Urothelium cell line (cell line): Measurements from ENCODE around the gene PRKAG3.

Experiments used
- DNase-seq: peaks from one replicate; pipeline ENCODE4 v3.0.0; 2011; ENCODE audit warnings: low spot score, mixed read lengths
- FAIRE-seq: peaks from 2 replicates; lab custom pipeline; 2011; peaks lifted over from hg19 to GRCh38; lab: Jason Lieb, UNC

PRKAG3 gene

GRCh38 chr2:218831378-218831990 is at the start of gene PRKAG3:
PRKAG3 (minus strand) TSS chr2:218831803.
- DNase-seq: no peak
- FAIRE-seq: peak; percentile 76

GRCh38 chr2:218880859-218881594 is 49.4 kb upstream of the PRKAG3 start:
- FAIRE-seq (no peak), DNase-seq (no peak)

GRCh38 chr2:218880102-218880858 is 48.7 kb upstream of the PRKAG3 start, which contains the start of gene WNT10A:
WNT10A (plus strand) TSS chr2:218880852; CDS start chr2:218880996, 144 bp downstream.
- FAIRE-seq: no peak
- DNase-seq: no peak

- DNase-seq (no peak), FAIRE-seq (no peak)
Measured at GRCh38 chr2:218879776-218880101, 48.1 kb upstream of the PRKAG3 start.

GRCh38 chr2:218878926-218879761 is 47.5 kb upstream of the PRKAG3 start:
- peak; percentile 63 for DNase-seq
- FAIRE-seq: peak; percentile 59

GRCh38 chr2:218878486-218878885 is 46.9 kb upstream of the PRKAG3 start:
- DNase-seq: no peak
- no peak for FAIRE-seq

GRCh38 chr2:218877891-218878290 is 46.3 kb upstream of the PRKAG3 start:
- DNase-seq: no peak
- peak; percentile 61 for FAIRE-seq

GRCh38 chr2:218877331-218877730 is 45.7 kb upstream of the PRKAG3 start:
- DNase-seq: no peak
- no peak for FAIRE-seq

- FAIRE-seq (no peak), DNase-seq (peak; percentile 62)
Measured at GRCh38 chr2:218876562-218877219, 45.1 kb upstream of the PRKAG3 start.

- DNase-seq: no peak
- FAIRE-seq: no peak
Measured at GRCh38 chr2:218875692-218876246, 44.2 kb upstream of the PRKAG3 start.

- DNase-seq (no peak), FAIRE-seq (no peak)
Measured at GRCh38 chr2:218873359-218874194, 42.0 kb upstream of the PRKAG3 start.

- FAIRE-seq (no peak), DNase-seq (no peak)
Measured at GRCh38 chr2:218872645-218873358, 41.2 kb upstream of the PRKAG3 start.

- DNase-seq (no peak), FAIRE-seq (no peak)
Measured at GRCh38 chr2:218871345-218872302, 40.0 kb upstream of the PRKAG3 start.

- DNase-seq (no peak), FAIRE-seq (no peak)
Measured at GRCh38 chr2:218870984-218871344, 39.4 kb upstream of the PRKAG3 start.

GRCh38 chr2:218869064-218869463 is 37.5 kb upstream of the PRKAG3 start:
- DNase-seq: no peak
- peak; percentile 65 for FAIRE-seq

- no peak for FAIRE-seq
- no peak for DNase-seq
Measured at GRCh38 chr2:218867900-218868299, 36.3 kb upstream of the PRKAG3 start.

GRCh38 chr2:218865999-218866398 is 34.4 kb upstream of the PRKAG3 start:
- DNase-seq (no peak), FAIRE-seq (no peak)

- FAIRE-seq: no peak
- DNase-seq: no peak
Measured at GRCh38 chr2:218865396-218865795, 33.8 kb upstream of the PRKAG3 start.
